AG08395 (cell line): ENCODE measurements around the gene GUCA2A.
"Not testable (repeated sequence)": the region's sequence is repeated elsewhere in the genome, so short reads cannot be mapped to it uniquely, and the experiment has no call there.

ENCODE experiments used
- DNase-seq: peaks from one replicate; pipeline ENCODE4 v3.0.0; 2012; ENCODE audit warnings: mixed read lengths, low spot score

GUCA2A gene

GRCh38 chr1:42164551-42165420 lies at the start of gene GUCA2A:
Gene GUCA2A (minus strand): TSS chr1:42164745. CDS start chr1:42164712, 33 bp downstream.
- no peak for DNase-seq

- peak; percentile 27 for DNase-seq
Measured at GRCh38 chr1:42211224-42211623, 46.7 kb upstream of the GUCA2A start.

GRCh38 chr1:42210421-42211133 lies 46.0 kb upstream of the GUCA2A start:
- DNase-seq = no peak

GRCh38 chr1:42209526-42210251 lies 45.1 kb upstream of the GUCA2A start:
- DNase-seq = no peak

- not testable (repeated sequence) for DNase-seq
Measured at GRCh38 chr1:42206930-42207329, 42.4 kb upstream of the GUCA2A start.

GRCh38 chr1:42206164-42206563 lies 41.6 kb upstream of the GUCA2A start:
- no peak for DNase-seq

GRCh38 chr1:42201986-42202385 lies 37.4 kb upstream of the GUCA2A start:
- DNase-seq = no peak

GRCh38 chr1:42198251-42198650 lies 33.7 kb upstream of the GUCA2A start:
- no peak for DNase-seq

- DNase-seq = no peak
Measured at GRCh38 chr1:42195841-42196240, 31.3 kb upstream of the GUCA2A start.

- DNase-seq = no peak
Measured at GRCh38 chr1:42192106-42192505, 27.6 kb upstream of the GUCA2A start.

GRCh38 chr1:42191319-42191718 lies 26.8 kb upstream of the GUCA2A start:
- no peak for DNase-seq

- no peak for DNase-seq
Measured at GRCh38 chr1:42189931-42190853, 25.6 kb upstream of the GUCA2A start.

GRCh38 chr1:42186152-42186551 lies 21.6 kb upstream of the GUCA2A start:
- DNase-seq = peak; percentile 69

GRCh38 chr1:42184616-42185015 lies 20.1 kb upstream of the GUCA2A start:
- no peak for DNase-seq

- no peak for DNase-seq
Measured at GRCh38 chr1:42183957-42184268, 19.4 kb upstream of the GUCA2A start.

GRCh38 chr1:42183210-42183956 lies 18.8 kb upstream of the GUCA2A start:
- no peak for DNase-seq

GRCh38 chr1:42181687-42182086 lies 17.1 kb upstream of the GUCA2A start:
- DNase-seq = no peak

GRCh38 chr1:42179900-42180329 lies 15.4 kb upstream of the GUCA2A start:
- no peak for DNase-seq

- DNase-seq = peak; percentile 27
Measured at GRCh38 chr1:42179275-42179674, 14.7 kb upstream of the GUCA2A start.

- DNase-seq = no peak
Measured at GRCh38 chr1:42178249-42178648, 13.7 kb upstream of the GUCA2A start.

- DNase-seq = peak; percentile 13
Measured at GRCh38 chr1:42177541-42177981, 13.0 kb upstream of the GUCA2A start.
